ENCODE results near the gene NKAIN2.
"Not testable (repeated sequence)": the region's sequence is repeated elsewhere in the genome, so short reads cannot be mapped to it uniquely, and the experiment has no call there.

Gene NKAIN2

GRCh38 chr6:124203101-124203811 is 399.6 kb downstream of the NKAIN2 start:
- DNase-seq (ENCODE audit: low read depth) = no peak

GRCh38 chr6:124203812-124204167 is 400.1 kb downstream of the NKAIN2 start:
- no peak for DNase-seq (ENCODE audit: low read depth)

GRCh38 chr6:124205921-124206320 is 402.3 kb downstream of the NKAIN2 start:
- no peak for DNase-seq (ENCODE audit: low read depth)

GRCh38 chr6:124223611-124224345 is 420.1 kb downstream of the NKAIN2 start:
- peak; percentile 79 for DNase-seq (ENCODE audit: low read depth)

GRCh38 chr6:124226396-124226795 is 422.7 kb downstream of the NKAIN2 start:
- DNase-seq (ENCODE audit: low read depth) = peak; percentile 57

- no peak for DNase-seq (ENCODE audit: low read depth)
Observed at GRCh38 chr6:124233221-124233620, 429.6 kb downstream of the NKAIN2 start.

GRCh38 chr6:124234801-124235200 is 431.1 kb downstream of the NKAIN2 start:
- no peak for DNase-seq (ENCODE audit: low read depth)

- DNase-seq (ENCODE audit: low read depth) = no peak
Observed at GRCh38 chr6:124237911-124238310, 434.2 kb downstream of the NKAIN2 start.

GRCh38 chr6:124238408-124238807 is 434.7 kb downstream of the NKAIN2 start:
- not testable (repeated sequence) for DNase-seq (ENCODE audit: low read depth)

- no peak for DNase-seq (ENCODE audit: low read depth)
Observed at GRCh38 chr6:124254941-124255685, 451.4 kb downstream of the NKAIN2 start.

GRCh38 chr6:124260337-124260736 is 456.7 kb downstream of the NKAIN2 start:
- DNase-seq (ENCODE audit: low read depth) = no peak

GRCh38 chr6:124269733-124270132 is 466.1 kb downstream of the NKAIN2 start:
- no peak for DNase-seq (ENCODE audit: low read depth)

- DNase-seq (ENCODE audit: low read depth) = no peak
Observed at GRCh38 chr6:124273701-124274100, 470.0 kb downstream of the NKAIN2 start.

- no peak for DNase-seq (ENCODE audit: low read depth)
Observed at GRCh38 chr6:124282541-124282940, 478.9 kb downstream of the NKAIN2 start.

GRCh38 chr6:124283486-124283885 is 479.8 kb downstream of the NKAIN2 start:
- DNase-seq (ENCODE audit: low read depth) = no peak

- no peak for DNase-seq (ENCODE audit: low read depth)
Observed at GRCh38 chr6:124285146-124285545, 481.5 kb downstream of the NKAIN2 start.

GRCh38 chr6:124294574-124295200 is 491.0 kb downstream of the NKAIN2 start:
- DNase-seq (ENCODE audit: low read depth) = peak; percentile 1

- DNase-seq (ENCODE audit: low read depth) = no peak
Observed at GRCh38 chr6:124297507-124297906, 493.8 kb downstream of the NKAIN2 start.

GRCh38 chr6:124298730-124299129 is 495.1 kb downstream of the NKAIN2 start:
- no peak for DNase-seq (ENCODE audit: low read depth)

- DNase-seq (ENCODE audit: low read depth) = not testable (repeated sequence)
Observed at GRCh38 chr6:124300907-124301306, 497.2 kb downstream of the NKAIN2 start.

- no peak for DNase-seq (ENCODE audit: low read depth)
Observed at GRCh38 chr6:124303971-124304370, 500.3 kb downstream of the NKAIN2 start.

- no peak for DNase-seq (ENCODE audit: low read depth)
Observed at GRCh38 chr6:124310139-124310538, 506.5 kb downstream of the NKAIN2 start.

Data from fibroblast of the conjunctiva (primary cell).